GM19240 (cell line): ENCODE results near the gene MOSMO.

Source experiments
- DNase-seq: peaks from one replicate; pipeline ENCODE4 v3.0.0; 2011; ENCODE audit warnings: low spot score; ENCODE audit not compliant: insufficient read length

The MOSMO gene

GRCh38 chr16:22007509-22008214 is at the start of gene MOSMO:
Gene MOSMO, plus strand, starts transcription at chr16:22008111. Its CDS starts 191 bp downstream, at chr16:22008302.
- DNase-seq: peak; percentile 55

- no peak for DNase-seq
These were observed 48.9 kb upstream of the MOSMO start for GRCh38 chr16:21959050-21959449.

- DNase-seq: no peak
These were observed 45.4 kb upstream of the MOSMO start for GRCh38 chr16:21962475-21962874.

DNA sequence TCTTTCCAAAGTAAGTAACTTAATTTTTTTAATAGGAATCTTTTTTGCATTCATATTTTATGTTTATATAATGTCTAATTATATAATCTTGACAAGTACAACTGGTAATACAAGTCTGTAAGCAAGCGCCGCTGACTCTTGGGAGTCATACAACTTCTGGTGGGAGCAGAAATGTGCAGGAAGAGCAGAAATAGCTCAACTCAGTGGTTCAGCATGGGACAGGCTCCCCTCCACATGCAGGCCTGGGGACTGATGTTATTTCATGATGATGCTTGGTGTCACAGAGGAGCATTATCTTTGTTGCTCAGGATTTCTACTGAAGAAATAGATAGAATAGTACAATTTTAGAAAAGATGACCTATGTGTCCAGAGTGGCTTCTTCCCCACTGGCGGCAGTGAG is 44.0 kb upstream of the MOSMO start:
- DNase-seq: no peak

GRCh38 chr16:21964353-21964752 is 43.6 kb upstream of the MOSMO start:
- DNase-seq: no peak

- no peak for DNase-seq
These were observed 36.1 kb upstream of the MOSMO start for GRCh38 chr16:21971856-21972255.

DNA sequence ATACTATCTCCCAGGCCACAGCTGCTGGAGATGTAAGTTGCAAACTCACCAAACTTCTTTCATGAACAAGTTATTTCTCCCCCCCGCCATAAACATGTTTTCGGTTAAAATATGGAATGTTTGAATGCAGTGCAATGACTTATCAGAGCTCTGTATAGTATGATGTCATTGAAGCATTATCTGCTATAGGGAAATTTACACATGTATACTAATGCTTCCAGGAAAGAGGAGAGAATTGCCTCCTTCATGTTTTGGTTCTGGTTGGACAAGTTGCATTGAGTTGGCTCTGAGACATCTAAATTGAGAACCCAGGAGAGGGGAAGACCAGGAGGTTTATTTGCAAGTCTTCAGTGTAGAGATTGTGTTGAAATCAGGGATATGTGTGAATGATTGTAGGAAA is 34.0 kb upstream of the MOSMO start:
- DNase-seq: no peak

DNA sequence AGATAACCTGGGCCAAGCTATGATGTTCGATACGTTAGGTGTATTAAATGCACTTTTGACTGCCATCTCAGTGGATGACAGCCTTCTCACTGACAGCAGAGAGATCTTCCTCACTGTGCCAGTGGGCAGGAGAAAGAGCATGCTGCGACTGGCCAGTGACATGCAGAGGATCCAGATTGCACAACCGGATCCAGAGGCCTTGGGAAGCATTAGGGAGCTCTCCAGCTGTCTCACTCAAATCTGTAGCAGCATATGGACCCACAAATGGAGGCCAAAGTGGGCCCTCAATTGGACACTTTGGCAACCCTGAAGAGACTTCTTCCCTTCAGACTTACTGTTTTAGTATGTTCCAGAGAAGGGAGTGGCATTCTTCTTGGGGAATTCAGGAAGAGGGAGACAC is 27.9 kb upstream of the MOSMO start:
- no peak for DNase-seq

DNA sequence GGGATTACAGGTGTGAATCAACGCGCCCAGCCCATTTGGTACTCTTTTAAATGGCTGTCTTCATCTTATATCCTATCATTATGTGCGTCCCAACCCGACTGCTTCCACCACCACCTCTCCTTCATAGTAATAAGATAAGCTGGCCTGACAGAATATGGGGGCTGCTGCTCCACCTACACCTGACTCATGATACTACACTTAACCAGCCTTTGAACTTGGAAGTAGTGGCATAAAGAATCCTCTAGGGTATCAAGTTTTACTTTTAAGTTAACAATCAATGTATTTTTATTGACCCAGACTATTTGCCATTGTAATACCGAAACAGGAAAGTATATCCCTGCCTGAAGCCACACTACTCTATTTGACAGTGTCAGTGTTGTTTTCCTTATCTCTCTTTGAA is 25.8 kb upstream of the MOSMO start:
- no peak for DNase-seq

DNA sequence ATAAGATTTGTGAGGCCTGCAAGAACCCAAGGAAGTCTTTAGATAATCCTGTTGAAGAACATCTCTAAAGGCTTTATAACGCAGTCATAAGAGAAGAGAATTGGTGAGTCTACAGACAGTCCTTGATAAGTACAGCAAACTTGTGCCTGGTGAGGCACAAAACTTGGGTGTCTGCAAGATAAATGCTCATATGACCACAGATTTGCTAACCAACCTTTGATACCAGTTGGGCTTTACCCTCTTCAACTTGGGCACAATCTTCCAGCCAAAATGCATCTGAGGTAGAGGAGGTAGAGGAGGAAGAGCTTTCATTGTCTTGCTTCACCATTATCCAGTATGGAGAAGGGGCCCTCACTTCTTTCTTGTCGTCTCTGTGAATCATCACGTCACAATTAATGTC is 23.8 kb upstream of the MOSMO start:
- no peak for DNase-seq

DNA sequence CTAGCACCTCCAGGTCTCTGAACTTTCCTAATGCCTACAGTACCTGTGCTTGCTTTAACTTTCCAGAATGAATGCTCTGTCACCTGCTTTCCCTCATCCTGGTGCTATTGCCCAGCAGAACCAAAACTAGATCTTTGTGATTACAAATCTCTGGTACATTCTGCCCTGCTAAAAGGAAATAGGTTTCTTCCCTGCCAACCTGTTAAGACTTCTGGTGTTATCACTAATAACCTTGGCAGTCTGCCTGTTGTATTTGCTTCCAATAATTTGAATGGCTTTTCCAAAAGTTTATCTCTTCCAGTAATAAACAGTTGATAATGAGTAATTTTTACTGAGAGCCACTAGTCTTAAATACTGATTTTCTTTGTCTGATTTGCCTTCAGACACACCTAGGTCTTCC is 22.4 kb upstream of the MOSMO start:
- no peak for DNase-seq

GRCh38 chr16:21986692-21987246 is 21.1 kb upstream of the MOSMO start:
- DNase-seq: no peak

DNA sequence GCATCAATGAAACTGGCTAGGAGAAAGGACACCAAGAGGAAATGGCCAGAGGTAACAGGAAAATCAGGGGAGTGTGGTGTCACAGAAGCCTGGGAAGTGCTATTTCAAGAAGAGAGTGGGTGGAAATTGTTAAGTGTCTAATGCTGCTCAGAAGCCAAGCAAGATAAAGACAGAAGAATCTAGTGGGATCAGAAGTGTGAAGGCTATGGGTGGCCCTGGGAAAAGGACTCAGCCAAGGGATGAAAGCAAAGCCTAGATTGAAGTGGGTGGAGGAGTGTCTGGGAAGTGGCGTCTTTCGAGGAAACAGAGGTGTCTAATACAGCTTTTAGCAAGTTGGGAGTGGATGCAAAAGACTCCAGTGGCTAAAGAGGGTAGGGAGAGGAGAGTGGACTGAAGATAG is 20.4 kb upstream of the MOSMO start:
- no peak for DNase-seq

DNA sequence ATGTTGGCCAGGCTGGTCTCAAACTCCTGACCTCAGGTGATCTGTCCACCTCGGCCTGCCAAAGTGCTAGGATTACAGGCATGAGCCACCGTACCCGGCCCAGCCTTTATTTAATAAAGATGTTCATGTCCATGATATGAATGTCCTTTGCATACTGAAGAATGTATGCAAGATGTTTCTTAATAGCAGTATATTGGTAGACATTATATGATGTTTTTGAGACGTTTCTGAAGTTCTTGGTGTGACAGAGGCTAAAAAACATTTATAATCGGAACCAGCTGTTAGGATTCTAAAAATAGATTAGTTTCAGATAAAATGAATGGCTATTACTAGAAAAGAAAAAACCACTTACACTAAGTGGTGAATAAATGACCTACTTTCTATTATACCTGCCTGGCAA is 18.8 kb upstream of the MOSMO start:
- DNase-seq: no peak

- no peak for DNase-seq
These were observed 18.2 kb upstream of the MOSMO start for GRCh38 chr16:21989751-21990150.

DNA sequence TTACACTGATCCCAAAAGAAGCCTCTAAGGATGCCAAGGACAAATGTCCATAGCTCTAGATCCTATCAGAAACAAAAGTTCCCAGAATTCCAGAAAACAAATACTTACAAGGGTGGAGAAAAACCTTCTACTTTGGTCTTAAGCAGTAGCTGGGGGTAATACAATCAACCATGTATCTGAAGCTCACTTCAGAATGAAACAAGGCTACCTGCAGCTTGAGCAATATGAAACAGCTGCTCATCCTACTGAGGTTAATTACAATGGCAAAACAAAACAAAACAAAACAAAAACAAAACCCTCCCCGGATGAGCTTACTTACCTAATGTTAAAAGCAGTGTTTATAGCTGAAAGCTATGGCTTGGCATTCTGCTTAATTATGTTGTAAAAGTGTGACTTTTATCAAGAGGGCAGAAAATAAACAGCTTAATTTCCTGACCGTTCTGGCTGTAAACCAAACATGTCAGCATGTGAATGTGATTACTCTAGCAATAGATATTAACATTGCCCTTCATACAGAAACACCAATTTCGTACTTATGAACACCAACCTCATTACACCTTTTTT is 17.4 kb upstream of the MOSMO start:
- DNase-seq: no peak

GRCh38 chr16:21991621-21992020 is 16.3 kb upstream of the MOSMO start:
- DNase-seq: no peak

GRCh38 chr16:21994856-21995465 is 12.9 kb upstream of the MOSMO start:
- DNase-seq: no peak

GRCh38 chr16:21996923-21997696 is 10.8 kb upstream of the MOSMO start:
- no peak for DNase-seq

- DNase-seq: no peak
These were observed 10.0 kb upstream of the MOSMO start for GRCh38 chr16:21997697-21998480.

DNA sequence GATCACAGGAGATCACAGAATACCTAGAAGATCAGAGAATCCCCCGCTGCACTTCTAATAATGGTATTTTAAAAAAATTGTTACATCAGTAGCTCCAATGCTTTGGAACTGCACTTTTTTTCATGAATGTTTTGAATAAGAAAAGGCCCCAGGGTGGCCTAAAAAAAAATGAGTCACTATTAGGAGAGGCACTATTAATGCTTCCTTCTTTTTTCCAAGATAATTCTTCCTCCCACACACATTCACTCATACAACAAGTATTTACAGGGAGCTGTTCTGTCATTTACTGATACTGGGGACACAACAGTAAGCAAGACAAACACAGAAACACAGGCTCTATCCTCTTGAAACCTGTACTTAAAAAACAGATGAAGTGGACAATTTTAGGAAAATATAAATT is 6.3 kb upstream of the MOSMO start:
- DNase-seq: no peak
